ENCODE measurements around the gene CLIC3.

- TF ChIP-seq POLR2AphosphoS5 (IDR thresholded peaks at IDR 0.05) (no peak), POLR2A (IDR thresholded peaks at IDR 0.05) (no peak)
- TF ChIP-seq, protein P1, sequence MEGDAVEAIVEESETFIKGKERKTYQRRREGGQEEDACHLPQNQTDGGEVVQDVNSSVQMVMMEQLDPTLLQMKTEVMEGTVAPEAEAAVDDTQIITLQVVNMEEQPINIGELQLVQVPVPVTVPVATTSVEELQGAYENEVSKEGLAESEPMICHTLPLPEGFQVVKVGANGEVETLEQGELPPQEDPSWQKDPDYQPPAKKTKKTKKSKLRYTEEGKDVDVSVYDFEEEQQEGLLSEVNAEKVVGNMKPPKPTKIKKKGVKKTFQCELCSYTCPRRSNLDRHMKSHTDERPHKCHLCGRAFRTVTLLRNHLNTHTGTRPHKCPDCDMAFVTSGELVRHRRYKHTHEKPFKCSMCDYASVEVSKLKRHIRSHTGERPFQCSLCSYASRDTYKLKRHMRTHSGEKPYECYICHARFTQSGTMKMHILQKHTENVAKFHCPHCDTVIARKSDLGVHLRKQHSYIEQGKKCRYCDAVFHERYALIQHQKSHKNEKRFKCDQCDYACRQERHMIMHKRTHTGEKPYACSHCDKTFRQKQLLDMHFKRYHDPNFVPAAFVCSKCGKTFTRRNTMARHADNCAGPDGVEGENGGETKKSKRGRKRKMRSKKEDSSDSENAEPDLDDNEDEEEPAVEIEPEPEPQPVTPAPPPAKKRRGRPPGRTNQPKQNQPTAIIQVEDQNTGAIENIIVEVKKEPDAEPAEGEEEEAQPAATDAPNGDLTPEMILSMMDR (IDR thresholded peaks at IDR 0.05 in 8 of 11, conservative IDR thresholded peaks at IDR 0.05 in 3 of 11): no peak
Measured at GRCh38 chr9:137030006-137030405, 33.6 kb upstream of the CLIC3 start.

Data from spleen (tissue), 7 donors.